AG04450 (cell line): ENCODE data around the gene VPS37B. TPM values are rescaled to one million over a fixed set of nuclear protein-coding genes. Genes with fewer than 3 reads are reported as not detected.

Source experiments
- CTCF ChIA-PET: fragments of 300-600, 350-600 bp; formaldehyde crosslinking; extraction: SDS; loops from one replicate; lab custom pipeline; 2022; ENCODE audit warnings: antibody characterized with exemption, inconsistent platforms; lab: Charles Lee
- POLR2A ChIA-PET: fragments of 350-600 bp; formaldehyde crosslinking; extraction: SDS; loops from one replicate; lab custom pipeline; 2021; ENCODE audit warnings: antibody characterized with exemption, inconsistent platforms; lab: Yijun Ruan, JAX
- DNase-seq: peaks from one replicate; pipeline ENCODE4 v3.0.0-alpha.2; 2011; ENCODE audit warnings: low read depth, low spot score
- H3K27ac ChIP-seq: one replicate; pipeline ENCODE4 v1.5.1; 2012; ENCODE audit warnings: low read depth, low read length, control low read depth
- H3K27me3 ChIP-seq: one replicate; pipeline ENCODE4 v1.6.0; 2012; ENCODE audit warnings: low read length; ENCODE audit not compliant: control insufficient read depth, insufficient read depth
- H3K4me3 ChIP-seq: 2 replicates; pipeline ENCODE4 v1.5.1; 2011; ENCODE audit warnings: mild to moderate bottlenecking, low read depth, low read length, control low read depth
- H3K9me3 ChIP-seq: 2 replicates; pipeline ENCODE4 v1.5.1; 2012; ENCODE audit warnings: low read length; ENCODE audit not compliant: control insufficient read depth, insufficient read depth
- CTCF ChIP-seq: IDR thresholded peaks from 2 replicates; pipeline ENCODE4 v1.5.1; 2011; ENCODE audit warnings: low read depth, low read length, control low read depth, inconsistent platforms
- polyA plus RNA-seq: library from polyadenylated mRNA; depleted of rRNA; stranded (reverse); fragments of >200 nt; gene quantifications from 2 replicates; pipeline ENCODE4 v1.2.3, GENCODE V29; 2011

VPS37B gene
- polyA plus RNA-seq, 1 experiment: 24.5 TPM

GRCh38 chr12:122871851-122872780 is 23.8 kb downstream of the VPS37B start:
- Histone ChIP-seq H3K27ac (peak overlapping the region; percentile 62), H3K27me3 (no peaks in the 10 kb centered on the region), H3K9me3 (no peaks in the 10 kb centered on the region), H3K4me3 (peak overlapping the region; percentile 20)
- DNase-seq: no peak
- no peak for TF ChIP-seq CTCF
- ChIA-PET CTCF (interaction anchor here (0.8 to 1.9 kb wide), 4 partner anchors 8 to 78 kb away, joined by 3 to 7 read pairs (median 5); no protein-coding TSS in a partner anchor), POLR2A (no interaction called here)

GRCh38 chr12:122870867-122871664 is 24.9 kb downstream of the VPS37B start:
- no peak for DNase-seq
- POLR2A ChIA-PET: no interaction called here

GRCh38 chr12:122870163-122870842 is 25.6 kb downstream of the VPS37B start:
- H3K9me3 ChIP-seq: no peaks in the 10 kb centered on the region
- H3K27me3 ChIP-seq: no peaks in the 10 kb centered on the region
- H3K4me3 ChIP-seq: no peak overlapping the region
- DNase-seq: no peak
- ChIA-PET POLR2A (no interaction called here), CTCF (interaction anchor here (1.0 to 1.9 kb wide), 3 partner anchors 10 kb away, joined by 3 to 7 read pairs (median 7); no protein-coding TSS in a partner anchor)
- no peak overlapping the region for H3K27ac ChIP-seq
- no peak for TF ChIP-seq CTCF

More at GRCh38 chr12:122870867-122871664, 24.9 kb downstream of the VPS37B start:
- no peaks in the 10 kb centered on the region for H3K9me3 ChIP-seq
- peak overlapping the region; percentile 20 for H3K4me3 ChIP-seq
- peak overlapping the region; percentile 62 for H3K27ac ChIP-seq
- no peaks in the 10 kb centered on the region for H3K27me3 ChIP-seq
- CTCF ChIA-PET: interaction anchor here (0.7 to 1.9 kb wide), 5 partner anchors 9 to 81 kb away, joined by 3 to 7 read pairs (median 3); no protein-coding TSS in a partner anchor
- TF ChIP-seq CTCF: no peak

- DNase-seq: no peak
- ChIA-PET CTCF (interaction anchor here (1.0 kb wide), 1 partner anchor 9 kb away, joined by 3 read pairs; no protein-coding TSS in a partner anchor), POLR2A (no interaction called here)
Observed at GRCh38 chr12:122869207-122869973, 26.5 kb downstream of the VPS37B start.

More at GRCh38 chr12:122869207-122869973, 26.5 kb downstream of the VPS37B start:
- Histone ChIP-seq H3K27me3 (no peaks in the 10 kb centered on the region), H3K4me3 (no peak overlapping the region), H3K9me3 (no peaks in the 10 kb centered on the region), H3K27ac (no peak overlapping the region)
- TF ChIP-seq CTCF: no peak
